SJCRH30 (cell line): ENCODE results near the gene SHFL. TPM values are rescaled to one million over a fixed set of nuclear protein-coding genes. Genes with fewer than 3 reads are reported as not detected.

Experiments
- DNase-seq, 2 experiments: peaks; one replicate each; pipeline ENCODE4 v3.0.0-alpha.2; 2015 to 2020
- H3K27ac ChIP-seq: fragments of 250-450 bp; sonication (Bioruptor Pico); 2 replicates; pipeline ENCODE4 v1.5.1; 2020; ENCODE audit warnings: mild to moderate bottlenecking, moderate library complexity
- H3K27me3 ChIP-seq: fragments of 250-450 bp; sonication (Bioruptor Pico); 2 replicates; pipeline ENCODE4 v1.5.1; 2020; ENCODE audit warnings: mild to moderate bottlenecking, moderate library complexity
- H3K36me3 ChIP-seq: fragments of 250-450 bp; sonication (Bioruptor Pico); 2 replicates; pipeline ENCODE4 v1.5.1; 2020; ENCODE audit warnings: mild to moderate bottlenecking, moderate library complexity
- H3K4me1 ChIP-seq: fragments of 250-450 bp; sonication (Bioruptor Pico); 2 replicates; pipeline ENCODE4 v1.5.1; 2020; ENCODE audit warnings: mild to moderate bottlenecking, moderate library complexity
- H3K4me3 ChIP-seq: fragments of 250-450 bp; sonication (Bioruptor Pico); 2 replicates; pipeline ENCODE4 v1.5.1; 2020; ENCODE audit warnings: mild to moderate bottlenecking, moderate library complexity
- H3K9me3 ChIP-seq: fragments of 250-450 bp; sonication (Bioruptor Pico); replicated peaks from 2 replicates; pipeline ENCODE4 v1.5.1; 2020; ENCODE audit warnings: mild to moderate bottlenecking, moderate library complexity
- total RNA-seq: library from RNA; depleted of rRNA; stranded (reverse); fragments of >200 nt; shearing (Covaris generic); gene quantifications from 2 replicates; pipeline ENCODE4 v1.2.3, GENCODE V29; 2014

Gene SHFL
- total RNA-seq, 1 experiment from 2014 or later = not detected

DNA sequence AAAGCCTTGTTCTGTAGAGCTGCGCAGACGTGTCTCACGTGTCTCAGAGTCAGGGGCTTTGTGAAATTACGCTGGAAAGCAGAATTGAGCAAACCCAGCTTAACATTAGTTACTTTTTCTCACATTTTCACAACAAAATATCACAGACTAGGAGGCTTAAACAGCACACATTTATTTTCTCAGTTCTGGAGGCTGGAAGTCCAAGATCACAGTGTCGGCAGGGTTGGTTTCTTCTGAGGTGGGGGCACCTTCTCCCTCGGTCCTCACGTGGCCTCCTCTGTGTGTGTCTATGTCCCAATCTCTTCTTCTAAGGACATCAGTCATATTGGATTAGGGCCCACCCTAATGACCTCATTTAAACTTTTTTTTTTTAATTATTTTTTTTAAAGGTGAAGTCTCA lies 38.3 kb downstream of the SHFL start:
- DNase-seq = no peak
- Histone ChIP-seq H3K9me3 (no peaks in the 10 kb centered on the region), H3K27ac (no peak overlapping the region), H3K4me1 (no peaks in the 10 kb centered on the region), H3K27me3 (no peaks in the 10 kb centered on the region), H3K4me3 (no peak overlapping the region), H3K36me3 (peaks cover 10% of the 10 kb centered on the region)

DNA sequence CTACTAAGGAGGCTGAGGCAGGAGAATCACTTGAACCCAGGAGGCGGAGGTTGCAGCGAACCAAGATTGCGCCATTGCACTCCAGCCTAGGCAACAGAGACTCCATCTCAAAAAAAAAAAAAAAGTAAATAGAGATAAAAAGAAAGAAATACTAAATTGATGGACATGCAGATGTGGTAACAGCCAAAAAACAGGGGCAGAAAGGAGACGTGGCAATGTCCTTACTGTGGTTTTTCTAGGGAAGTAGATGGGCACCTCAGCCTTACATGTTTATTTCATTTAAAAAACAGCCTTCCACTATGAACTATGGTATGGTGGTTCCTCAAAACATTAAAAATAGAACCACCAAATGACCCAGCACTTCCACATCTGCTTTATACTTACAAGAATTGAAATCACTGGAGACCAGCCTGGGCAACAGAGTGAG lies 40.1 kb downstream of the SHFL start:
- H3K9me3 ChIP-seq = no peaks in the 10 kb centered on the region
- H3K27ac ChIP-seq = no peak overlapping the region
- no peaks in the 10 kb centered on the region for H3K4me1 ChIP-seq
- no peaks in the 10 kb centered on the region for H3K27me3 ChIP-seq
- H3K4me3 ChIP-seq = no peak overlapping the region
- H3K36me3 ChIP-seq = peaks cover 24% of the 10 kb centered on the region
- DNase-seq = no peak

DNA sequence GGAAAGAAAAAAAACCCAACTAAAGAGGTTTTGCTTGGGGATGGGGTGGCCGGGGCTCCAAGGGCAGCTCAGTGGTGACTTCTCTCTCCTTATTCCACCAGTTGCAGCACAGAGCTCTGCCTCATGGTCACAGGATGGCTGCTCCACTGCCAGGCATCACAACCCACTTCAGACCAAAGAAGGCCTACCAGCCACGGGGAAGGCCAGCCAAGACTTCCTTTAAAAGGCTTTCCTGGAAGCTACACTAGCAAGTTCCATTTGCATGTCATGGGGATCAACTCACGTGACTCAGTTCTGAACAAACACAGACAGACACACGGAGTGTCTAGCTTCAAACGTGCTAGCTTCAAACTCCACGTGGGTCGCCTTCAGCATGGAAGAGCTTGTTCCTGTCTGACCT lies 46.8 kb downstream of the SHFL start:
- Histone ChIP-seq H3K4me1 (no peaks in the 10 kb centered on the region), H3K27me3 (no peaks in the 10 kb centered on the region), H3K9me3 (no peaks in the 10 kb centered on the region), H3K4me3 (no peak overlapping the region), H3K36me3 (peaks cover 53% of the 10 kb centered on the region), H3K27ac (no peak overlapping the region)
- no peak for DNase-seq

DNA sequence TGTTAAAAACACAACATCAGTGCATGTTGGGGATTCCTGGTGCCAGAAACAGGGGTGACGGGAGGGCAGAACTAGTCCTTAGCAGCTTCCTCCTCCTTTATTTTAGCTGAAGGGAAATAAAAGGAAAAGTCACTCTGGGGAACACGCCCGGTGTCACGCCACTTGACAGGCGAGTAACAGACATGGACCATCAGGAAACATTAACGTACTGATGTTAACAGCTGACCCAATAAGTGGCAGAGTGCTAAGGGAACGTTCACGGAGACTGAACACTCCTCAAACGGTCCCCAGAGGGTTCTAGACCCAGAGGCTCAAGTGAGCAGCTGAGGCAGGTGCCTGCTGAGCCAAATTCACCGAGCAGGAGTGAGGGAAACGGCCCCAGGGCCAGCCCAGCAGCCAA lies 47.5 kb downstream of the SHFL start:
- Histone ChIP-seq H3K4me1 (no peaks in the 10 kb centered on the region), H3K27ac (no peak overlapping the region), H3K36me3 (peaks cover 57% of the 10 kb centered on the region), H3K9me3 (no peaks in the 10 kb centered on the region), H3K4me3 (no peak overlapping the region), H3K27me3 (no peaks in the 10 kb centered on the region)
- DNase-seq = no peak

DNA sequence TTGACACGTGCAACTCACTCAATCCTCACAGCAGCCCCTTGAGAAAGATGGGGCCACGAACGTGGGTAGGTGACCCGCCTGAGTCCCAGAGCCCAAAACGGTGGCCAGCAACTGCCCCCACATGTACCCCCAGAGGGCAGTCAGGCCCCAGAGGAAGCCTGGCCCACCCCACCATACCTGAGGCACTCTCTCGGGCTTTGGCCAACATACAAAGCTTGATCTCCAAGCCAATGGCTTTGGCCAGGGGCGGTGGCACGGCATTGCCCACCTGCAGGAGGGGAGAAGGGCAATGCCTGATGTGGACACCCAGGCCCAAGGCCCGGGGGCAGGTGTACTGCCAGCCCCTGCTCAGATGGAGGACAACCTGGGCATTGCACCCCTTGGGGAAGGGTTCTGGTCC lies 47.9 kb downstream of the SHFL start:
- no peak for DNase-seq
- Histone ChIP-seq H3K4me3 (no peak overlapping the region), H3K36me3 (peaks cover 61% of the 10 kb centered on the region), H3K9me3 (no peaks in the 10 kb centered on the region), H3K27ac (no peak overlapping the region), H3K27me3 (no peaks in the 10 kb centered on the region), H3K4me1 (no peaks in the 10 kb centered on the region)

DNA sequence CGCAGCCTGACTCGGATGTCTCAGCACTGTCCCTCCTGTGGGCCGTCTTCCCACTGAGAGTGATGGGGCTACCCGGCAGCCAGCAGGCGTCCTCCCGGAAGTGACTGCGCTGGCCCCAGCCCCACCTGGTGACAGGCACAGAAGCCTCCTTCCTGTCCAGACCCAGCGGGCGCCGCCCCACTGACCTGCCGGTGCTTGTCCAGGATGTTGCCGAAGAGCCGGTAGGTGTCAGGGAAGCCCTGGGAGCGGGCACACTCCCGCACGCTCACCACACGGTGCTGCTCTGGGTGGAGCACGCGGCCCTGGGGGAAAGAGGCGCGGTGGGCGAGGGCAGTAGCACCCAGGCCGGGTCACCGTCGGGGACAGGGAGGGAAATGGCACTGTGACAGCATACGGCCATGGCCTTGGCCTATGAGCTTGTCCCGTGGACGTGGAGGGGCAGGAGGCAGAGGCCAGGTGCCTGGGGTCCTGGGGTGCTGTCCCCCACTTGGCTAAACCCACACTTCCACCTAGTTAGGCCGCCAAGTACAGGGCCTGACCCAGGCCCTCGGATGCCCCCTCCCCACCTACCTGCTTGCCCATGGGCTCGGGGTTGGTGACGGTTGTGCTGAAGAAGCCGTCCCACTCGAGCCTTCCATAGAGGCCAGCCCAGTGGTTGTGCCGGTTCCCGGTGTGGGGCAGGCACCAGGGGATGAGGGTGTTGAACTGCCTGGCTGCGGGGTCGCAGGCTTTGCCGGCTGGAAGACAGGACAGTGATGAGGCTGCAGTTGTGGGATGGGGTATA lies 49.6 kb downstream of the SHFL start:
- H3K27ac ChIP-seq = no peak overlapping the region
- no peaks in the 10 kb centered on the region for H3K27me3 ChIP-seq
- H3K4me1 ChIP-seq = no peaks in the 10 kb centered on the region
- no peaks in the 10 kb centered on the region for H3K9me3 ChIP-seq
- peaks cover 65% of the 10 kb centered on the region for H3K36me3 ChIP-seq
- no peak overlapping the region for H3K4me3 ChIP-seq
- no peak for DNase-seq

DNA sequence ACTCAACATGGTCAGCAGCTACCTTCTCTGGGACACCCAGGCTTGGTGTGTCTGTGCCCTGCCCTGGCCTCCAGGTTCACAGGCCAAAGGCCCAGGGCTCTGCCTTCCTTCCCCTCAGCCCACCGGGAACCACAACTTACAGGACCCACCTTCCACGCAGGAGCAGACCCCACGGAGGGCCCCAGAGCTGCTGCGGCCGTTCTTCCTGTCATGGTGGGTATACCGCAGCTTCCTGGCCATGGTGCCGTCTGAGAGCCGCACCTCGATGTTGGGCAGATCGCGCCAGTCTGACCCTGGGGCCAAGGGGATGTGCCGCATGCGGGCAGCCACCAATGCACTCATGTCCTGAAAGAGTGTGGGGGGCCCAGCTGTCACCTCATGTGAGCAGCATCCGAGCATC lies 50.8 kb downstream of the SHFL start:
- Histone ChIP-seq H3K27me3 (no peaks in the 10 kb centered on the region), H3K4me3 (no peak overlapping the region), H3K4me1 (no peaks in the 10 kb centered on the region), H3K27ac (no peak overlapping the region), H3K9me3 (no peaks in the 10 kb centered on the region), H3K36me3 (peaks cover 65% of the 10 kb centered on the region)
- no peak for DNase-seq

DNA sequence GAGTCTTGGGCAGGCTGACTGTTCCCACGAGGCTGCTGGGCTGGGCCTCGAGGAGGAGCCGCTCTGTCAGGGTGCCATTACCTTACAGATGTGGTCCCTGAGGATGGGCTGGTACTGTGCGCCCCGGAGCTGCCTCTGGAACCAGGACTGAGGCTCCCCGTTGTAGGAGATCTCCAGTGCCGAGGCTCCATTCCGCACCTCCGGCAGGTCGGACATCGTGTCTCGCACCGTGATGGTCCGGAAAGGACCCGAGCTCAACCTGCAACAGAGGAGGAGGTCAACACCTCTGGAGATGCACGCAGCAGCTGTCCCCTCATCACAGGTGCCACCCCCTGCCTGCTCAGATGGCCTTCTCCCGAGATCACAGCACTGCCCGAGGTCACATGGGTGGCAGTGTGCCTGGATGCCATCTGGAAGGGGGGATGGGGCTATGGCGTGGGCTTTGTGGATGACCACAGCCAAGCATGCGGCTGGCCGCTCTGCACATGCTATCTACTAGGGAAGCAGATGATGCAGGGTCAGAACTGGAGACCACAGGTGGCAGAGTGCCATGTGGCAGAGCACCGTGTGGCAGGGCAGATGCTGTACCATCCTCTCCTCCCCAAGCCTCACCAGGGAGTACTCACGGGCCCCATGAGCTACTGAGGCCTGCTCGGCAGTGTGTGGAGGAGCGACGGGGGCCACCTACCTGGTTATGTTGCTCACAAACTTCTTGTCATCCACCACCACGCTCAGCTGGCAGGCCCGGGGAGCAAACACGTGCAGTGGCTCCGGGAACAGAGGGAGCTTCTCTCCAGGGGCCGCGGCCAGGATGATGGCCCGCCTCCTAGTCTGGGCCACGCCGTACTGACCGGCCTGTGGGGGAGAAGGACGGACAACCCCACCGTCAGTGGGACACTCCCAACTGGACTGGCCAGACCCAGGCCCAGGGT lies 51.9 kb downstream of the SHFL start:
- no peak for DNase-seq
- Histone ChIP-seq H3K36me3 (peaks cover 73% of the 10 kb centered on the region), H3K4me1 (no peaks in the 10 kb centered on the region), H3K9me3 (no peaks in the 10 kb centered on the region), H3K4me3 (no peak overlapping the region), H3K27me3 (no peaks in the 10 kb centered on the region), H3K27ac (no peak overlapping the region)

DNA sequence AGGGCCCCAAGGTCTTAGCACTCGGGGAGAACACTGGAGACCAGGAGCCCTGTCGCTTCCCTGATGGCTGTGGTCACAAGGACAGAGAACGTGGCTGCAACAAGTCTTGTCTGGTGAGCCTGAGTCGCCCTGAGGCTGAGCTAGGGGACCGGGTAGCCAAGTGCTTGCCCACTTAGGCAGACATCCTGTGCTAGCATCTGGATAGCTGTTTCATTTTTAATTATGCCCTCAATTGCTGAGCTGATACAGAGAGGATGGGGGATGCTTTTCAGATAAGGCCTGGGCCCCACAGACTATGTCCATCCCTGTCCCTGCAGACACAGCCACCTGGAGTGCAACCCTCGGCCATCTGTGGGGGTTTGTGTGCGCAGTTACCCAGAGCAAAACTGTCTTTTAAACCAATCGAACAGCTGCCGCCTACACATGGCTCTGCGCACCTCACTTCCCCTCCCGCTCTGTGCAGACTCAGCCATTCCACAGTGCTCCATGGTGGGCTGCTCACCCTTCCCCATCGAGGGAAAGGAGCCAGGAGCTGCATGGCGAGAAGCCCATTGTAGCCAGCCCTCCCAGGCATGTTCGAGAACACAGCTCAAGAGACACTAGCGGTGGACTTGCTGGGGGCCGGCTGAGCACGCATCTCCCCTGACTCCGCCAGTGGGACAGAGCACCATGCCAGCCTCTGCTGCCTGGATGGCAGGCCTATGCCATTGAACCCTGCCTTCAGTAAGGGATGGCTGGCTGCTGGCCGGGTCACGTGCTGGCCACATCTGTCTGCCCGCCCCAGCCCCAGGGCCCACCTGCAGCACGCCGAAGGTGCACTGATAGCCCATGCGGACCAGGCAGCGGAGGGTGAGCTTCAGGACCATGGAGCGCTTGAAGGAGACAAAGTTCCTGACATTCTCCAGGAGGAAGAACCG lies 53.0 kb downstream of the SHFL start:
- no peak overlapping the region for H3K4me3 ChIP-seq
- H3K36me3 ChIP-seq = peaks cover 73% of the 10 kb centered on the region
- no peaks in the 10 kb centered on the region for H3K9me3 ChIP-seq
- H3K27ac ChIP-seq = no peak overlapping the region
- DNase-seq = no peak
- H3K27me3 ChIP-seq = no peaks in the 10 kb centered on the region
- H3K4me1 ChIP-seq = no peaks in the 10 kb centered on the region

DNA sequence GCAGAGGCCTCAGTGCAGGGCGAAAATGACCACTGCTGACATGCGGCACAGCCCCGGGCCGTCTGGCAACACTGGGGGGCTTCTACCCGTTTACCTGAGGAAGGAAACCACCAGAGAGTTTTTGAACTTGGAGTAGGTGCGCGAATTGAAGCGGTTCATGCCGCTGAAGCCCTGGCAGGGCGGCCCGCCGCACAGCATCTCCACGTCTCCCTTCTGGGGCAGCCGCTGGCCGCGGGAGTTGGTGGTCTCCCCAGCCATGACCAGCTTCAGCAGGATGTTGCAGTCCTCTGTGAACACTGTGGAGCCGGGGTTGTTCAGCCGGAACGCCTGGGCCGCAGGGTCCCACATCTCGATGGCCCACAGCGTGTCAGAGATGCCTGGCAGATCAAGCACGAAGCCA lies 53.8 kb downstream of the SHFL start:
- Histone ChIP-seq H3K4me1 (no peaks in the 10 kb centered on the region), H3K9me3 (no peaks in the 10 kb centered on the region), H3K27ac (no peak overlapping the region), H3K36me3 (peaks cover 80% of the 10 kb centered on the region), H3K27me3 (no peaks in the 10 kb centered on the region), H3K4me3 (no peak overlapping the region)
- DNase-seq = no peak

DNA sequence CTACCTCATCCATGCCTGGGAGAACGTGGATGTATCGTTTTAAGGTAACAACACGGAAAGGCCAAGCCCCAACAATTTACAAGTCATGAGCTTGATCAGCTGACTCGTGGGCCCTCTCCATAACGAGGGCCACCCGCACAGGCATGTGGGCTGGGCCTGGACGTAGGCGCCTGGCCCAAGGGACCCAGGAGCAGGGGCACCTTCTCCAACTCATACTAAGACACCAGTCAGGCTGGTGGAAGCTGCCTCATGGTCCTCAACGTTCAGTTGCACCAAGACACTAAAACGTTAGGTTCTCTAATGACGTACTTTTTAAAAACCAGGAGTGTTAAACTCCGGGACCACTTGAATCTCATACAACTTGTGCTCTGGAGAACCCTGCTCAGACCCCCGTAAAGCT lies 55.4 kb downstream of the SHFL start:
- no peaks in the 10 kb centered on the region for H3K4me1 ChIP-seq
- H3K9me3 ChIP-seq = no peaks in the 10 kb centered on the region
- H3K27ac ChIP-seq = no peak overlapping the region
- H3K36me3 ChIP-seq = peaks cover 85% of the 10 kb centered on the region
- no peak overlapping the region for H3K4me3 ChIP-seq
- no peaks in the 10 kb centered on the region for H3K27me3 ChIP-seq
- no peak for DNase-seq

DNA sequence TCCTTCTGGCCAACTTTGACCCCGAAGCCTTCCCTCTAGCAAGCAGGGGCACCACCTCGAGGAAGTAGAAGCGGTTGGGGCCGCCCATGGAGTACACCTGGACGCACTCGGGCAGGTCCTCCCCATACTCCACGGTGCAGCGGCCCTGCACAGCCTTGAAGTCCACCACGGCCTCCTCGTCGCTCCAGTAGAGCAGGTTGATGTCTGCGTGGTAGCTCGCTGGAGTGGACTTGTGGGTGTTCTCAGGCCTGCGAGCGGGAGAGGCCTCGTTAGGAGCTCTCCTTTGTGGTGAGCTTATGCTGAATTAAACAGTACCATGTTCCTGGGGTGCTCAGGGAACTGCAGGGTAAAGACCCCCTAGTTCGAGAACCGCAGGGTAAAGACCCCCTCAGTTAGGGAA lies 55.9 kb downstream of the SHFL start:
- Histone ChIP-seq H3K27ac (no peak overlapping the region), H3K9me3 (no peaks in the 10 kb centered on the region), H3K4me3 (no peak overlapping the region), H3K36me3 (peaks cover 87% of the 10 kb centered on the region), H3K27me3 (no peaks in the 10 kb centered on the region), H3K4me1 (no peaks in the 10 kb centered on the region)
- DNase-seq = no peak
